Testis (tissue), 3 donors: ENCODE results near the gene KIAA1671. TPM values are rescaled to one million over a fixed set of nuclear protein-coding genes. Genes with fewer than 3 reads are reported as not detected.

Experiments used
- DNase-seq: peaks from one replicate; pipeline ENCODE4 v3.0.0-alpha.2; 2019
- H3K27ac ChIP-seq, 2 donors: fragments of 200-600 bp; sonication (generic); one replicate each; pipeline ENCODE4 v1.5.1; 2019
- H3K27me3 ChIP-seq: fragments of 200-600 bp; sonication (generic); one replicate; pipeline ENCODE4 v1.5.1; 2019
- H3K36me3 ChIP-seq: fragments of 200-600 bp; sonication (generic); one replicate; pipeline ENCODE4 v1.5.1; 2017; ENCODE audit warnings: low read depth; ENCODE audit errors: missing control alignments
- H3K4me1 ChIP-seq: fragments of 200-600 bp; sonication (generic); one replicate; pipeline ENCODE4 v1.5.1; 2019
- H3K4me3 ChIP-seq, 2 donors: fragments of 200-600 bp; sonication (generic); one replicate each; pipeline ENCODE4 v1.5.1; 2017 to 2019
- H3K9me3 ChIP-seq: fragments of 200-600 bp; sonication (generic); one replicate; pipeline ENCODE4 v1.5.1; 2017
- CTCF ChIP-seq, 3 experiments: fragments of 450-650 bp in 2 of 3; fragments of 200-600 bp in 1 of 3; sonication (generic) in 1 of 3; IDR thresholded peaks; one replicate each; pipeline ENCODE4 v1.5.1; 2016 to 2019; ENCODE audit warnings: antibody characterized with exemption in 3 of 3, mild to moderate bottlenecking in 2 of 3, moderate library complexity in 1 of 3
- POLR2A ChIP-seq: fragments of 450-650 bp; IDR thresholded peaks from one replicate; pipeline ENCODE4 v1.6.1; 2017; ENCODE audit warnings: antibody characterized with exemption, mild to moderate bottlenecking, moderate library complexity
- WGBS, 2 donors: methylation state at CpG; one replicate each; pipeline ENCODE4 v1.1.5; 2018; 5-methylcytosine and 5-hydroxymethylcytosine counted together
- intact Hi-C: fragments of 100-400 bp; cut with DNase I; formaldehyde crosslinking; loops from one replicate; pipeline ENCODE4 v1.15.1; 2023; ENCODE audit warnings: low total_unique reads
- polyA plus RNA-seq: library from polyadenylated mRNA; stranded (reverse); fragments of 350-450 nt; fragmentation: Illumina TruSeq; extraction: RNeasy Lipid Tissue Mini Kit (QIAGEN cat#74804); gene quantifications from one replicate; pipeline ENCODE4 v1.2.3, GENCODE V29; 2014; ENCODE audit warnings: low read depth, low replicate concordance; ENCODE audit not compliant: insufficient read depth
- total RNA-seq, 2 donors: library from RNA; depleted of rRNA; stranded (reverse); fragments of >200 nt; gene quantifications; one replicate each; pipeline ENCODE4 v1.2.3, GENCODE V29; 2016

The KIAA1671 gene
- total and polyA plus RNA-seq, 3 donors from 2014 or later = 16.8 to 28.6 (median 24.4) TPM

- DNase-seq = no peak
- Histone ChIP-seq H3K36me3 (no peaks in the 10 kb centered on the region), H3K4me3 (no peak overlapping the region), H3K27me3 (no peaks in the 10 kb centered on the region), H3K27ac (no peak overlapping the region), H3K4me1 (no peaks in the 10 kb centered on the region), H3K9me3 (no peaks in the 10 kb centered on the region)
- WGBS, 2 donors = 82 to 90% methylated on average over 10 of the region's 10 CpGs
- TF ChIP-seq CTCF (IDR thresholded peaks at IDR 0.05) (no peak), POLR2A (no peak)
- intact Hi-C loops = no loop called here
These were observed 55.1 kb downstream of the KIAA1671 start for GRCh38 chr22:25007444-25008106.

GRCh38 chr22:25008666-25009065, 56.1 kb downstream of the KIAA1671 start:
- H3K4me1 ChIP-seq = no peaks in the 10 kb centered on the region
- TF ChIP-seq CTCF (IDR thresholded peaks at IDR 0.05) (no peak), POLR2A (no peak)
- H3K36me3 ChIP-seq = no peaks in the 10 kb centered on the region
- H3K9me3 ChIP-seq = no peaks in the 10 kb centered on the region
- intact Hi-C loops = no loop called here
- H3K27ac ChIP-seq = no peak overlapping the region
- DNase-seq = no peak
- H3K27me3 ChIP-seq = no peaks in the 10 kb centered on the region
- H3K4me3 ChIP-seq = no peak overlapping the region
- WGBS, 2 donors = 70 to 100% methylated on average over 2 of the region's 2 CpGs

- Histone ChIP-seq H3K4me3 (no peak overlapping the region), H3K27me3 (no peaks in the 10 kb centered on the region), H3K4me1 (no peaks in the 10 kb centered on the region), H3K36me3 (no peaks in the 10 kb centered on the region), H3K27ac (peak overlapping the region in 1 of 2 donors; percentile 20), H3K9me3 (no peaks in the 10 kb centered on the region)
- intact Hi-C loops = no loop called here
- whole genome bisulfite sequencing, 2 donors = 71 to 77% methylated on average over 2 of the region's 2 CpGs
- TF ChIP-seq CTCF (IDR thresholded peaks at IDR 0.05) = no peak
- TF ChIP-seq POLR2A = no peak
- DNase-seq = no peak
These were observed 60.2 kb downstream of the KIAA1671 start for GRCh38 chr22:25012741-25013143.

- H3K9me3 ChIP-seq = no peaks in the 10 kb centered on the region
- no peaks in the 10 kb centered on the region for H3K36me3 ChIP-seq
- no peak for DNase-seq
- no peaks in the 10 kb centered on the region for H3K4me1 ChIP-seq
- no peak overlapping the region for H3K4me3 ChIP-seq
- intact Hi-C loops = no loop called here
- no peaks in the 10 kb centered on the region for H3K27me3 ChIP-seq
- peak overlapping the region in 1 of 2 donors; percentile 20 for H3K27ac ChIP-seq
- 67 to 90% methylated on average over 1 of the region's 1 CpG for WGBS, 2 donors
- TF ChIP-seq CTCF (IDR thresholded peaks at IDR 0.05) (no peak), POLR2A (no peak)
These were observed 61.1 kb downstream of the KIAA1671 start for GRCh38 chr22:25013607-25014006.
